H1 (cell line): ENCODE data around the gene NHLH1. TPM values are rescaled to one million over a fixed set of nuclear protein-coding genes. Genes with fewer than 3 reads are reported as not detected.

Experiments used
- SIRT6 ChIP-seq: IDR thresholded peaks from one replicate; pipeline ENCODE4 v1.7.1; 2012; ENCODE audit warnings: low read length, inconsistent platforms
- polyA plus RNA-seq, 7 experiments: library from polyadenylated mRNA; depleted of rRNA in 3 of 7; stranded (reverse) in 5 of 7; unstranded in 2 of 7; fragments of >200 nt in 5 of 7; fragments of 200-250 nt in 2 of 7; gene quantifications; 1 replicate in 5 of 7; 2 replicates in 1 of 7; 4 replicates in 1 of 7; pipeline versions ENCODE4 v1.2.1 to v1.2.3, GENCODE V29; 2011 to 2013; ENCODE audit warnings: missing spikeins in 2 of 7, mixed read lengths in 2 of 7
- total RNA-seq: library from RNA; stranded (reverse); fragmentation: NEBNext Ultra II Directional; extraction: Animal tissue kit (Norgen Biotek cat#: 25700); gene quantifications from 2 replicates; pipeline ENCODE4 v1.2.1, GENCODE V29; 2021
- TF ChIP-seq, protein P1 (sequence below): fragments of 300-600 bp; sonication (generic); IDR thresholded peaks from 2 replicates; pipeline ENCODE4 v1.7.1; 2012; ENCODE audit warnings: low read length, moderate library complexity, mild to moderate bottlenecking, inconsistent platforms; ENCODE audit not compliant: insufficient replicate concordance

The NHLH1 gene
- total and polyA plus RNA-seq, 2 of the 8 experiments (the other 6 are each of a cell fraction or from before 2014, with no cell fraction given): 0.39 to 0.91 TPM

- TF ChIP-seq, protein P1, sequence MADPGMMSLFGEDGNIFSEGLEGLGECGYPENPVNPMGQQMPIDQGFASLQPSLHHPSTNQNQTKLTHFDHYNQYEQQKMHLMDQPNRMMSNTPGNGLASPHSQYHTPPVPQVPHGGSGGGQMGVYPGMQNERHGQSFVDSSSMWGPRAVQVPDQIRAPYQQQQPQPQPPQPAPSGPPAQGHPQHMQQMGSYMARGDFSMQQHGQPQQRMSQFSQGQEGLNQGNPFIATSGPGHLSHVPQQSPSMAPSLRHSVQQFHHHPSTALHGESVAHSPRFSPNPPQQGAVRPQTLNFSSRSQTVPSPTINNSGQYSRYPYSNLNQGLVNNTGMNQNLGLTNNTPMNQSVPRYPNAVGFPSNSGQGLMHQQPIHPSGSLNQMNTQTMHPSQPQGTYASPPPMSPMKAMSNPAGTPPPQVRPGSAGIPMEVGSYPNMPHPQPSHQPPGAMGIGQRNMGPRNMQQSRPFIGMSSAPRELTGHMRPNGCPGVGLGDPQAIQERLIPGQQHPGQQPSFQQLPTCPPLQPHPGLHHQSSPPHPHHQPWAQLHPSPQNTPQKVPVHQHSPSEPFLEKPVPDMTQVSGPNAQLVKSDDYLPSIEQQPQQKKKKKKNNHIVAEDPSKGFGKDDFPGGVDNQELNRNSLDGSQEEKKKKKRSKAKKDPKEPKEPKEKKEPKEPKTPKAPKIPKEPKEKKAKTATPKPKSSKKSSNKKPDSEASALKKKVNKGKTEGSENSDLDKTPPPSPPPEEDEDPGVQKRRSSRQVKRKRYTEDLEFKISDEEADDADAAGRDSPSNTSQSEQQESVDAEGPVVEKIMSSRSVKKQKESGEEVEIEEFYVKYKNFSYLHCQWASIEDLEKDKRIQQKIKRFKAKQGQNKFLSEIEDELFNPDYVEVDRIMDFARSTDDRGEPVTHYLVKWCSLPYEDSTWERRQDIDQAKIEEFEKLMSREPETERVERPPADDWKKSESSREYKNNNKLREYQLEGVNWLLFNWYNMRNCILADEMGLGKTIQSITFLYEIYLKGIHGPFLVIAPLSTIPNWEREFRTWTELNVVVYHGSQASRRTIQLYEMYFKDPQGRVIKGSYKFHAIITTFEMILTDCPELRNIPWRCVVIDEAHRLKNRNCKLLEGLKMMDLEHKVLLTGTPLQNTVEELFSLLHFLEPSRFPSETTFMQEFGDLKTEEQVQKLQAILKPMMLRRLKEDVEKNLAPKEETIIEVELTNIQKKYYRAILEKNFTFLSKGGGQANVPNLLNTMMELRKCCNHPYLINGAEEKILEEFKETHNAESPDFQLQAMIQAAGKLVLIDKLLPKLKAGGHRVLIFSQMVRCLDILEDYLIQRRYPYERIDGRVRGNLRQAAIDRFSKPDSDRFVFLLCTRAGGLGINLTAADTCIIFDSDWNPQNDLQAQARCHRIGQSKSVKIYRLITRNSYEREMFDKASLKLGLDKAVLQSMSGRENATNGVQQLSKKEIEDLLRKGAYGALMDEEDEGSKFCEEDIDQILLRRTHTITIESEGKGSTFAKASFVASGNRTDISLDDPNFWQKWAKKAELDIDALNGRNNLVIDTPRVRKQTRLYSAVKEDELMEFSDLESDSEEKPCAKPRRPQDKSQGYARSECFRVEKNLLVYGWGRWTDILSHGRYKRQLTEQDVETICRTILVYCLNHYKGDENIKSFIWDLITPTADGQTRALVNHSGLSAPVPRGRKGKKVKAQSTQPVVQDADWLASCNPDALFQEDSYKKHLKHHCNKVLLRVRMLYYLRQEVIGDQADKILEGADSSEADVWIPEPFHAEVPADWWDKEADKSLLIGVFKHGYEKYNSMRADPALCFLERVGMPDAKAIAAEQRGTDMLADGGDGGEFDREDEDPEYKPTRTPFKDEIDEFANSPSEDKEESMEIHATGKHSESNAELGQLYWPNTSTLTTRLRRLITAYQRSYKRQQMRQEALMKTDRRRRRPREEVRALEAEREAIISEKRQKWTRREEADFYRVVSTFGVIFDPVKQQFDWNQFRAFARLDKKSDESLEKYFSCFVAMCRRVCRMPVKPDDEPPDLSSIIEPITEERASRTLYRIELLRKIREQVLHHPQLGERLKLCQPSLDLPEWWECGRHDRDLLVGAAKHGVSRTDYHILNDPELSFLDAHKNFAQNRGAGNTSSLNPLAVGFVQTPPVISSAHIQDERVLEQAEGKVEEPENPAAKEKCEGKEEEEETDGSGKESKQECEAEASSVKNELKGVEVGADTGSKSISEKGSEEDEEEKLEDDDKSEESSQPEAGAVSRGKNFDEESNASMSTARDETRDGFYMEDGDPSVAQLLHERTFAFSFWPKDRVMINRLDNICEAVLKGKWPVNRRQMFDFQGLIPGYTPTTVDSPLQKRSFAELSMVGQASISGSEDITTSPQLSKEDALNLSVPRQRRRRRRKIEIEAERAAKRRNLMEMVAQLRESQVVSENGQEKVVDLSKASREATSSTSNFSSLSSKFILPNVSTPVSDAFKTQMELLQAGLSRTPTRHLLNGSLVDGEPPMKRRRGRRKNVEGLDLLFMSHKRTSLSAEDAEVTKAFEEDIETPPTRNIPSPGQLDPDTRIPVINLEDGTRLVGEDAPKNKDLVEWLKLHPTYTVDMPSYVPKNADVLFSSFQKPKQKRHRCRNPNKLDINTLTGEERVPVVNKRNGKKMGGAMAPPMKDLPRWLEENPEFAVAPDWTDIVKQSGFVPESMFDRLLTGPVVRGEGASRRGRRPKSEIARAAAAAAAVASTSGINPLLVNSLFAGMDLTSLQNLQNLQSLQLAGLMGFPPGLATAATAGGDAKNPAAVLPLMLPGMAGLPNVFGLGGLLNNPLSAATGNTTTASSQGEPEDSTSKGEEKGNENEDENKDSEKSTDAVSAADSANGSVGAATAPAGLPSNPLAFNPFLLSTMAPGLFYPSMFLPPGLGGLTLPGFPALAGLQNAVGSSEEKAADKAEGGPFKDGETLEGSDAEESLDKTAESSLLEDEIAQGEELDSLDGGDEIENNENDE: no peak
- TF ChIP-seq SIRT6: no peak
Observed at GRCh38 chr1:160366731-160367515, at the start of gene NHLH1 (continued).
